ENCODE results near the gene ABHD3. TPM values are rescaled to one million over a fixed set of nuclear protein-coding genes. Genes with fewer than 3 reads are reported as not detected.

Gene ABHD3
- total and polyA plus RNA-seq, 8 donors, result 8.9 to 33.4 (median 18.9) TPM

- H3K9me3 ChIP-seq, result no peaks in the 10 kb centered on the region
- no peak overlapping the region for H3K4me3 ChIP-seq
- DNase-seq, result no peak
- no peaks in the 10 kb centered on the region for H3K27me3 ChIP-seq
- H3K27ac ChIP-seq, result no peak overlapping the region
- intact Hi-C loops (cut with DNase I; ENCODE audit: low total_unique reads), result no loop called here
- H3K4me1 ChIP-seq, result peaks cover 0 to 5% (median 0%) of the 10 kb centered on the region in 4 donors
- WGBS, 5 donors, result 71 to 89% (median 81%) methylated on average over 2 of the region's 2 CpGs
- TF ChIP-seq POLR2A (IDR thresholded peaks at IDR 0.05), result no peak
- no peak for TF ChIP-seq POLR2AphosphoS5 (IDR thresholded peaks at IDR 0.05)
- TF ChIP-seq EP300 (IDR thresholded peaks at IDR 0.05), result no peak
- TF ChIP-seq CTCF (IDR thresholded peaks at IDR 0.05), result no peak
- H3K36me3 ChIP-seq, result peaks cover 4 to 45% (median 33%) of the 10 kb centered on the region in 4 donors
Measured at GRCh38 chr18:21660078-21660477, 44.5 kb downstream of the ABHD3 start.

- no peak for DNase-seq
- TF ChIP-seq POLR2AphosphoS5 (IDR thresholded peaks at IDR 0.05) (no peak), CTCF (IDR thresholded peaks at IDR 0.05) (no peak), POLR2A (IDR thresholded peaks at IDR 0.05) (no peak), EP300 (IDR thresholded peaks at IDR 0.05) (no peak)
- Histone ChIP-seq H3K4me3 (no peak overlapping the region), H3K27me3 (no peaks in the 10 kb centered on the region), H3K27ac (no peak overlapping the region), H3K9me3 (no peaks in the 10 kb centered on the region), H3K4me1 (no peaks in the 10 kb centered on the region), H3K36me3 (peaks cover 0 to 43% (median 22%) of the 10 kb centered on the region in 4 donors)
- intact Hi-C loops (cut with DNase I; ENCODE audit: low total_unique reads), result no loop called here
Measured at GRCh38 chr18:21656402-21656801, 48.2 kb downstream of the ABHD3 start.

GRCh38 chr18:21653361-21653760 lies 51.2 kb downstream of the ABHD3 start:
- no peaks in the 10 kb centered on the region for H3K27me3 ChIP-seq
- no peaks in the 10 kb centered on the region for H3K9me3 ChIP-seq
- no peak overlapping the region for H3K4me3 ChIP-seq
- TF ChIP-seq POLR2A (IDR thresholded peaks at IDR 0.05), result no peak
- no peak for TF ChIP-seq CTCF (IDR thresholded peaks at IDR 0.05)
- TF ChIP-seq EP300 (IDR thresholded peaks at IDR 0.05), result no peak
- TF ChIP-seq POLR2AphosphoS5 (IDR thresholded peaks at IDR 0.05), result no peak
- no peaks in the 10 kb centered on the region for H3K4me1 ChIP-seq
- intact Hi-C loops (cut with DNase I; ENCODE audit: low total_unique reads), result no loop called here
- DNase-seq, result no peak
- H3K27ac ChIP-seq, result no peak overlapping the region
- WGBS, 5 donors, result 75 to 89% (median 83%) methylated on average over 3 of the region's 3 CpGs
- H3K36me3 ChIP-seq, result peaks cover 0 to 48% (median 26%) of the 10 kb centered on the region in 4 donors

- 88 to 99% (median 96%) methylated on average over 4 of the region's 4 CpGs for WGBS, 5 donors
- no peaks in the 10 kb centered on the region for H3K4me1 ChIP-seq
- H3K27ac ChIP-seq, result no peak overlapping the region
- H3K4me3 ChIP-seq, result no peak overlapping the region
- DNase-seq, result no peak
- no peaks in the 10 kb centered on the region for H3K27me3 ChIP-seq
- peaks cover 0 to 41% (median 17%) of the 10 kb centered on the region in 4 donors for H3K36me3 ChIP-seq
- intact Hi-C loops (cut with DNase I; ENCODE audit: low total_unique reads), result no loop called here
- H3K9me3 ChIP-seq, result no peaks in the 10 kb centered on the region
- TF ChIP-seq EP300 (IDR thresholded peaks at IDR 0.05) (no peak), POLR2AphosphoS5 (IDR thresholded peaks at IDR 0.05) (no peak), POLR2A (IDR thresholded peaks at IDR 0.05) (no peak), CTCF (IDR thresholded peaks at IDR 0.05) (no peak)
Measured at GRCh38 chr18:21652073-21652472, 52.5 kb downstream of the ABHD3 start.
